ENCODE results near the gene SSNA1.

The SSNA1 gene

DNA sequence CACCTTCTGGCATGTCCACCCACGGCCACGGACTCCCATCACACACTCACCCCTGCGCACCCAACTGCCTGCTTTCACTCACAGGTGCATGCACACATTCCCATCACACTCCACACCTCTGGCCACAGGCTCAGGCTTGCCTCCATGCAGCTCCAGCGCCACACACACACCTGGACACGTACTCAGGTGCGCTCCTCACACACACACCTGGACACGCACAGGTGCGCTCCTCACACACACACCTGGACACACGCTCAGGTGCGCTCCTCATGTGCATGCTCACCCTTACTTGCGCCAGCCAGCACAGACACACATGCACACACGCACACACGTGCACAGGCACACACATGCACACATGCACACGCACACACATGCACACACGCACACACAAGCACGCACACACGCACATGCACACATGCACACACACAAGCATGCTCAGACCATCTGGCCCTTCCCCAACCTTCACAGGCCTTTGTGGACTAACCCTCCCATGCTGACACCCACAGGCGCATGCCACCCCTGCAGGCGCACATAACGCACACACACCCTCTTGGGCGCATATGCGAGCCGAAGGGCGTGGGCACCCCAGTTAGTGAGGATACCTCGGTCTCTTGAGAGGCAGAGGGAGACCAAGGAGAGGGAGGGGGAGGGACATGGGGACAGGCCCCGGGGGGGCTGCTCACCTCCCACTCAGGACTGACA lies 41.2 kb upstream of the SSNA1 start:
- Histone ChIP-seq H3K4me1 (ENCODE audit: control insufficient read depth, insufficient read depth, low read length) (no peaks in the 10 kb centered on the region), H3K27ac (ENCODE audit: low read depth, low read length) (no peak overlapping the region), H3K4me3 (ENCODE audit: low read length) (no peak overlapping the region), H3K27me3 (ENCODE audit: control insufficient read depth, insufficient read depth, low read length) (peaks cover 16% of the 10 kb centered on the region), H3K9ac (ENCODE audit: low read length) (no peak overlapping the region), H3K36me3 (ENCODE audit: control insufficient read depth, insufficient read depth, low read length) (no peaks in the 10 kb centered on the region)

DNA sequence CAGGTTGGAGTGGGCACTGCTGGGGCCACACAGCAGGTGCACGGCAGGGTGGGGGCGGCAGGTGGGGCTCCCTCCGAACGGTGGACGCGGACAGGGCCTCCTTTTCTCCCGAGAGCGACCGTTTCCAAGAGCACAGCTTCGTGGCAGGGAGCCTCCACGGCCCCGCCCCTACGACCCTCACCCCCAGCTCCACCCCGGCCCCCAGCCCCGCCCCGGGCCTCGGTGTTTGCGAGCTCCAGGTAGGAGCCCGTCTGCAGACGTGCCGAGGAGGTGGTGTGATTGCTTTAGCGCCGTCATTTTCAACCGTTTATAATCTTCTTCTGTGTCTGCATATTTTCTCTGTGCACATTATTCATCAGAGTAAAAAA lies 40.7 kb upstream of the SSNA1 start:
- H3K36me3 ChIP-seq (ENCODE audit: control insufficient read depth, insufficient read depth, low read length), result no peaks in the 10 kb centered on the region
- H3K27me3 ChIP-seq (ENCODE audit: control insufficient read depth, insufficient read depth, low read length), result peaks cover 13% of the 10 kb centered on the region
- H3K4me3 ChIP-seq (ENCODE audit: low read length), result no peak overlapping the region
- H3K9ac ChIP-seq (ENCODE audit: low read length), result no peak overlapping the region
- H3K27ac ChIP-seq (ENCODE audit: low read depth, low read length), result no peak overlapping the region
- no peaks in the 10 kb centered on the region for H3K4me1 ChIP-seq (ENCODE audit: control insufficient read depth, insufficient read depth, low read length)

DNA sequence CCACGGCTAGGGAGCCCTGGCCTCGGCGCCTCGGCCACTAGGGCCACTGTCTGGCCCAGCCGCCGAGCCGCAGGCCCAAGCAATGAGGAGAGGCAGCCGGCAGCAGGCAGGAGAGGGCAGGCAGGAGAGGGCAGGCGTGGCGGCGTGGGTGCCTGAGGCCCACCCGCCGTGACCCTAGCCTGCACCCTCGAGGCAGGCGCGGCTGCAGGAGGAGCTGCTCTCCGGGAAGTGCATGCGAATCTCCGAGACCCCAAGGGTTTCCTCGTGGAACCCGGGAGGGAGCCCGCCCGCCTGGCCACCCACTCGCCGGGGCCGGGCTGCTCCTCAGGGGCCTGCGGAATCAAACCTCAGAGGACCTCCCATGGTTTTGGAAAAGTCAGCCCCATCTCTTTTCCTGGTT lies 40.2 kb upstream of the SSNA1 start:
- H3K27me3 ChIP-seq (ENCODE audit: control insufficient read depth, insufficient read depth, low read length), result peaks cover 11% of the 10 kb centered on the region
- H3K4me3 ChIP-seq (ENCODE audit: low read length), result no peak overlapping the region
- no peak overlapping the region for H3K9ac ChIP-seq (ENCODE audit: low read length)
- H3K27ac ChIP-seq (ENCODE audit: low read depth, low read length), result no peak overlapping the region
- no peaks in the 10 kb centered on the region for H3K4me1 ChIP-seq (ENCODE audit: control insufficient read depth, insufficient read depth, low read length)
- no peaks in the 10 kb centered on the region for H3K36me3 ChIP-seq (ENCODE audit: control insufficient read depth, insufficient read depth, low read length)

DNA sequence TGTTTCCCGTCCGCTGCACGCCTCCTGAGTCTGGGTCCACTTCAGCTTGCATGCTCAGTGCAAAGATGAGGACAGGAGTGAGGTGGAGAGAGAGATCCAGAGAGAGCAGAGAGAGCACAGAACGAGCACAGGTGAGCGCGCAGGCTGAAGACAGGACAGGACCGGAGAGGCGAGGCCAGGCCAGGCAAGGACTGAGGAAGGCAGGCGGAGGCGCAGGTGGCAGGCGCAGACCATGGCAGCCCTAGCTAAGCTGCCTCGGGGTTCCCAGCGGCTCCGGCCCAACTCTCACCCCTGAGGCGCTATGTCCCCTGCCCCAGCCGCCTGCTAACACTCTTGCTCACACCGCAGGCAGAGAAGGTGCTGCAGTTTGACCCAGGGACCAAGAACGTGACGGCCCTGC lies 39.8 kb upstream of the SSNA1 start:
- Histone ChIP-seq H3K4me1 (ENCODE audit: control insufficient read depth, insufficient read depth, low read length) (no peaks in the 10 kb centered on the region), H3K9ac (ENCODE audit: low read length) (no peak overlapping the region), H3K4me3 (ENCODE audit: low read length) (no peak overlapping the region), H3K27ac (ENCODE audit: low read depth, low read length) (no peak overlapping the region), H3K36me3 (ENCODE audit: control insufficient read depth, insufficient read depth, low read length) (no peaks in the 10 kb centered on the region), H3K27me3 (ENCODE audit: control insufficient read depth, insufficient read depth, low read length) (peaks cover 11% of the 10 kb centered on the region)

DNA sequence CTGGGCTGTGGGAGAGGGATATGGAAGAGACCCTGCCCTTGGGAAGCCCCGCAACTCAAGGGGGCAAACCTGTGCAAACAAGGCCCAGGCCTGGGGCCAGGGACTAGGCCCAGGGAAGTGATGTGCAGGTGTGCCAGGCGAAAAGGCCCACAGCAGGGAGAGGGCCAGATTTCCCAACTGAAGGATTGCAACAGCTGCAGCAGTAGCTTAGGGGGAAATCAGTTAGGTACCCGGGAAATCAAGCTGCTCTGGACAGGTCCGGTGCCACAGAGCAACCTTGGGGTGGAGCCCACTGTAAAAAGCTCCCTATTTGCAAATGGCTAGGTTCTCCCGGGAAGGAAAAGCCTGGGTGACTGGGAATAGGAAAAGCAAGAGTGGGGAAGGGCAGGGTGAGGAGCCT lies 39.1 kb upstream of the SSNA1 start:
- no peaks in the 10 kb centered on the region for H3K36me3 ChIP-seq (ENCODE audit: control insufficient read depth, insufficient read depth, low read length)
- no peak overlapping the region for H3K27ac ChIP-seq (ENCODE audit: low read depth, low read length)
- H3K4me1 ChIP-seq (ENCODE audit: control insufficient read depth, insufficient read depth, low read length), result no peaks in the 10 kb centered on the region
- H3K27me3 ChIP-seq (ENCODE audit: control insufficient read depth, insufficient read depth, low read length), result peaks cover 11% of the 10 kb centered on the region
- H3K9ac ChIP-seq (ENCODE audit: low read length), result no peak overlapping the region
- H3K4me3 ChIP-seq (ENCODE audit: low read length), result no peak overlapping the region

DNA sequence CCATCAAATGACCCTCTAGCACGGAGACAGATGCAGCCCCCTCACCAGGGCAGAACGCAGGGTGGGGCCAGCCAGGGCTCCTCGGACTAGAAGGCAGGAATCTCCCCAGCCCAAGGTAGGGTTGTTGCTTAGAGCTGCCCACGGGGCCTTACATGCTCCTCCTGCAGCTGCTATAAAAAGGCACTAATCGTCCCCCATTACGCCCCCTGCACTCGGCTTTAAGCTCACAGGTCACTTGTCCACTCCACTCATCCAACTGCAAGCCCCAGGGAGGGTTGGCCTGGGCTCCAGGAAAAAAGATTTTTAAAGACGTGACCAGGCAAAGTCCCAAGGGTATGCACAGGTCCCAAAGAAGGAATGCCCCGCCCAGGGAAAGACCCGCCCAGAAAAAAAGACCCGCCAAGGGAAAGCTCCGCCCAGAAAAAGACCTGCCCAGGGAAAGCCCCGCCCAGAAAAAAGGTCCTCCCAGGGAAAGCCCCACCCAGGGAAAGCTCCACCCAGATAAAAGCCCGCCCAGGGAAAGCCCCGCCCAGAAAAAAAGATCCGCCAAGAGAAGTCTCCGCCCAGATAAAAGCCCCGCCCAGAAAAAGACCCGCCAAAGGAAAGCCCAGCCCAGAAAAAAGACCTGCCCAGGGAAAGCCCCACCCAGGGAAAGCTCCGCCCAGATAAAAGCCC lies 38.4 kb upstream of the SSNA1 start:
- Histone ChIP-seq H3K27me3 (ENCODE audit: control insufficient read depth, insufficient read depth, low read length) (peaks cover 11% of the 10 kb centered on the region), H3K36me3 (ENCODE audit: control insufficient read depth, insufficient read depth, low read length) (no peaks in the 10 kb centered on the region), H3K4me1 (ENCODE audit: control insufficient read depth, insufficient read depth, low read length) (no peaks in the 10 kb centered on the region), H3K4me3 (ENCODE audit: low read length) (no peak overlapping the region), H3K9ac (ENCODE audit: low read length) (no peak overlapping the region), H3K27ac (ENCODE audit: low read depth, low read length) (no peak overlapping the region)

DNA sequence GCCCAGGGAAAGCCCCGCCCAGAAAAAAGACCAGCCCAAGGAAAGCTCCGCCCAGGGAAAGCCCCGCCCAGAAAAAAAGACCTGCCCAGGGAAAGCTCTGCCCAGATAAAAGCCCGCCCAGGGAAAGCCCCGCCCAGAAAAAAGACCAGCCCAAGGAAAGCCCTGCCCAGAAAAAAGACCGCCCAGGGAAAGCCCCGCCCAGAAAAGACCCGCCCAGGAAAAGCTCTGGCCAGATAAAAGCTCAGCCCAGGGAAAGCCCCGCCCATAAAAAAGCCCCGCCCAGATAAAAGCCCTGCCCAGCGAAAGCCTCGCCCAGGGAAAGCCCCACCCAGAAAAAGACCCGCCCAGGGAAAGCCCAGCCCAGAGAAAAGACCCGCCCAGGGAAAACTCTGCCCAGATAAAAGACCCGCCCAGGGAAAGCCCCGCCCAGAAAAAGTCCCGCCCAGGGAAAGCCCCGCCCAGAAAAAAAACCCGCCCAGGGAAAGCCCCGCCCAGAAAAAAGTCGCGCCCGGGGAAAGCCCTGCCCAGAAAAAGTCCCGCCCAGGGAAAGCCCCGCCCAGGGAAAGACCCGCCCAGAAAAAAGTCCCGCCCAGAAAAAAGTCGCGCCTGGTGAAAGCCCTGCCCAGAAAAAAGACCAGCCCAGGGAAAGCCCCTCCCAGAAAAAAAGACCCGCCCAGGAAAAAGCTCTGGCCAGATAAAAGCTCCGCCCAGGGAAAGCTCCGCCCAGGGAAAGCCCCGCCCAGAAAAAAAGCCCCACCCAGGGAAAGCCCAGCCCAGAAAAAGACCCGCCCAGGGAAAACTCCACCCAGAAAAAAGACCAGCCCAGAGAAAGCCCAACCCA lies 37.6 kb upstream of the SSNA1 start:
- Histone ChIP-seq H3K4me3 (ENCODE audit: low read length) (no peak overlapping the region), H3K9ac (ENCODE audit: low read length) (no peak overlapping the region), H3K27ac (ENCODE audit: low read depth, low read length) (no peak overlapping the region), H3K36me3 (ENCODE audit: control insufficient read depth, insufficient read depth, low read length) (no peaks in the 10 kb centered on the region), H3K4me1 (ENCODE audit: control insufficient read depth, insufficient read depth, low read length) (no peaks in the 10 kb centered on the region), H3K27me3 (ENCODE audit: control insufficient read depth, insufficient read depth, low read length) (peaks cover 11% of the 10 kb centered on the region)

DNA sequence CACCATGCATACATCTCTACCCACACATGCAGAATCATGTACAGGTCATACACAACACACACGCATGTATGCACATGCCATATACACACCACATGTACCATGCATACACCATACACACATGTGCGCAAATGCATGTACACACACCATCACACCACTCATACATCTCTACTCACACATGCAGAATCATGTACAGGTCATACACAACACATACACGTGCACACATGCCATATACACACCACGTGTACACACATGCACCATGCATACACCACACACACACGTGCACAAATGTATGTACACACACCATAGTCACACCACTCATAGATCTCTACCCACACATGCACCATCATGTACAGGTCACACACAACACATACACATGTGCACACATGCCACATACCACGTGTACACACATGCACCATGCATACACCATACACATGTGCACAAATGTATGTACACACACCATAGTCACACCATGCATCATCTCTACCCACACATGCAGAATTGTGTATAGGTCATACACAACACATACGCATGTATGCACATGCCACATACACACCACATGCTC lies 35.6 kb upstream of the SSNA1 start:
- Histone ChIP-seq H3K27me3 (ENCODE audit: control insufficient read depth, insufficient read depth, low read length) (peaks cover 17% of the 10 kb centered on the region), H3K9ac (ENCODE audit: low read length) (no peak overlapping the region), H3K4me1 (ENCODE audit: control insufficient read depth, insufficient read depth, low read length) (no peaks in the 10 kb centered on the region), H3K36me3 (ENCODE audit: control insufficient read depth, insufficient read depth, low read length) (no peaks in the 10 kb centered on the region), H3K4me3 (ENCODE audit: low read length) (no peak overlapping the region), H3K27ac (ENCODE audit: low read depth, low read length) (no peak overlapping the region)

DNA sequence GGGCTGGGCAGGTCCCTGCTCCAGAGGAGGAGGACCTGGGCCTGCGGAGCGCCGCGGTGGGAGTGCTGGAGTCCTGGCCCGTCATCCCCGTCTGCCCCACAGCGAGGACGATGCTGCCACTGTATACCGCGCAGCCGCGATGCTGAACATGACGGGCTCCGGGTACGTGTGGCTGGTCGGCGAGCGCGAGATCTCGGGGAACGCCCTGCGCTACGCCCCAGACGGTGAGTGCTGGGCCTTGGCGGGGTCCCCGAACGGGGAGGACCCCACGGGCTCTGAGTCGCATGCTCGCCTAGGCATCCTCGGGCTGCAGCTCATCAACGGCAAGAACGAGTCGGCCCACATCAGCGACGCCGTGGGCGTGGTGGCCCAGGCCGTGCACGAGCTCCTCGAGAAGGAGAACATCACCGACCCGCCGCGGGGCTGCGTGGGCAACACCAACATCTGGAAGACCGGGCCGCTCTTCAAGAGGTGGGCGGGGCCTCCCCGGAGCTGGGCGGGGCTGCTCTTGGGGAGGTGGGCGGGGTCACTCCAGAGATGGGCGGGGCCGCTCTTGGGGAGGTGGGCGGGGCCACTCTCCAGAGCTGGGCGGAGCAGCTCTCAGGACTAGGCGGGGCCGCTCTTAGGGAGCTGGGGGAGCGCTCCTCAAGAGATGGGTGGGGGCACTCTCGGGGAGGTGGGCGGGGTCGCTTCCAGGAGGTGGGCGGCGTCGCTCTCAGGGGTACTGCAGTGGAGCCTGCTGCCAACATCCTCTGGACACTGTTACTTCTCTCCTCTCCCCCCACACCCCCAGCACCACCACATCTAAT lies 31.7 kb upstream of the SSNA1 start:
- Histone ChIP-seq H3K27ac (ENCODE audit: low read depth, low read length) (no peak overlapping the region), H3K4me3 (ENCODE audit: low read length) (peak overlapping the region; percentile 34)

DNA sequence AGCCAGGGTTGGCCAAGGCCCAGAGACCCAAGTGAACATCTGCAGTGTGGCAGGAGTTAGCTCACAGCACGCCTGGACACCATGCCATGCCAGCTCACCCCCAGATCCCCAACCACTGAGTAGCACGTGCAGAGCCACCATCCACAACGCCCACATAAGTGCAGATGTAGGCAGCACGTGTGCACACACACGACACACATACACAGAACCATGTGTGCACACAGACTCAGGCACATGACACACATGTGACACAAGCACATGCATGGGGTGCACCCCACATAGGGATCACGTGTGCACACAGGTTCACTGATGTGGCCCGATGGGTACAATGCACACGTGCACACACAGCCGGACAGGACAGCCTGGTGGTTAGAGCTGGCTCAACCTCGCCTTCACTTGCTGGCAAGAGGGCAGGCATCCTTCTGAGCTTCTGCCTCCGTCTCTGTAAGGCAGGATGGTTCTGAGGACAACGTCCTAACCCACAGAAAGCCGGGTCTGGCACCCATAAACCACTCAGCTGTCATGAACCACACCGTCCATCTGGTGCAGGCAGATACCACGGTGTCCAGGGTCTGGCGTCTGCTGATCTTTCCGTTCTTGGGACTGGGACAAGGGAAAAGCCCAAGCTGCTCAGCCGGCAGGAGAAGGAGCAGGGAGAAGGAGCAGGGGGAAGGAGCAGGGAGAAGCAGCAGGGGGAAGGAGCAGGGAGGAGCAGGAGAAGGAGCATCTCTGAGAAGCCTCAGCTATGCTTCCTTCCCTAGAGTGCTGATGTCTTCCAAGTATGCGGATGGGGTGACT lies 30.7 kb upstream of the SSNA1 start:
- Histone ChIP-seq H3K36me3 (ENCODE audit: control insufficient read depth, insufficient read depth, low read length) (no peaks in the 10 kb centered on the region), H3K4me3 (ENCODE audit: low read length) (no peak overlapping the region), H3K27ac (ENCODE audit: low read depth, low read length) (no peak overlapping the region), H3K9ac (ENCODE audit: low read length) (no peak overlapping the region), H3K4me1 (ENCODE audit: control insufficient read depth, insufficient read depth, low read length) (no peaks in the 10 kb centered on the region), H3K27me3 (ENCODE audit: control insufficient read depth, insufficient read depth, low read length) (peaks cover 36% of the 10 kb centered on the region)

More for the DNA sequence above, 31.7 kb upstream of the SSNA1 start:
- Histone ChIP-seq H3K9ac (ENCODE audit: low read length) (no peak overlapping the region), H3K4me1 (ENCODE audit: control insufficient read depth, insufficient read depth, low read length) (no peaks in the 10 kb centered on the region), H3K36me3 (ENCODE audit: control insufficient read depth, insufficient read depth, low read length) (no peaks in the 10 kb centered on the region), H3K27me3 (ENCODE audit: control insufficient read depth, insufficient read depth, low read length) (peaks cover 32% of the 10 kb centered on the region)

DNA sequence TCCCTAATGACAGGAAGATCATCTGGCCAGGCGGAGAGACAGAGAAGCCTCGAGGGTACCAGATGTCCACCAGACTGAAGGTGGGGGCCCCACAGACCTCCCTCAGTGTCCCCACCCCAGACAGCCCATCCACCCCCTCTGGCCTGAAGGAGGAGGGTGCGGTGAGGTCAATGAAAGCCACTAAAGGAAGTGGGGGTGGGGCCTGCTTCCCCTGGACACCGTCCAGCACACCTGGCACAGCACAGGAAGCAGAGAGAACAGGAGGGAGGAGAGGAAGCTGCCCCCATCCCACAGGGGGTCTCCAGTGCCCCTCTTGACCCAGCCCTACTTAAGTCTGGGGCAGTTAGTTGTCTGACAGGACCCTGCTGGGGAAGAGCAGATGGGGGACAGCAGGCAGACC lies 29.9 kb upstream of the SSNA1 start:
- H3K27me3 ChIP-seq (ENCODE audit: control insufficient read depth, insufficient read depth, low read length), result peaks cover 43% of the 10 kb centered on the region
- H3K4me1 ChIP-seq (ENCODE audit: control insufficient read depth, insufficient read depth, low read length), result no peaks in the 10 kb centered on the region
- H3K27ac ChIP-seq (ENCODE audit: low read depth, low read length), result no peak overlapping the region
- no peaks in the 10 kb centered on the region for H3K36me3 ChIP-seq (ENCODE audit: control insufficient read depth, insufficient read depth, low read length)
- no peak overlapping the region for H3K9ac ChIP-seq (ENCODE audit: low read length)
- no peak overlapping the region for H3K4me3 ChIP-seq (ENCODE audit: low read length)
